Activated naive CD8-positive, alpha-beta T cell treated with anti-CD3 and anti-CD28 coated beads, Interleukin-2, amount 10 ng/mL, durations not matched to agents 7 days and 5 days (primary cell): Measurements from ENCODE around the gene LYPD6B. TPM values are rescaled to one million over a fixed set of nuclear protein-coding genes. Genes with fewer than 3 reads are reported as not detected.

ENCODE experiments used
- ATAC-seq: fragments of 150-1000 bp; cut with Tn5 transposase; one replicate; pipeline ENCODE4 v1.10.0; 2021; ENCODE audit warnings: low read depth, moderate library complexity
- POLR2A ChIA-PET: fragments of 350-600 bp; sonication (Branson Sonifier 250); formaldehyde crosslinking; loops from one replicate; lab custom pipeline; 2021; ENCODE audit warnings: antibody characterized with exemption; lab: Charles Lee
- DNase-seq: peaks from one replicate; pipeline ENCODE4 v3.0.0; 2021
- H3K27ac Mint-ChIP-seq: one replicate; pipeline ENCODE4 v1.8.0; 2022; ENCODE audit warnings: mild to moderate bottlenecking, mixed read lengths
- H3K27me3 Mint-ChIP-seq: one replicate; pipeline ENCODE4 v1.8.0; 2022; ENCODE audit warnings: mild to moderate bottlenecking, moderate library complexity, mixed read lengths
- H3K36me3 Mint-ChIP-seq: one replicate; pipeline ENCODE4 v1.8.0; 2021; ENCODE audit warnings: mild to moderate bottlenecking, mixed read lengths
- H3K4me1 Mint-ChIP-seq: one replicate; pipeline ENCODE4 v1.8.0; 2021; ENCODE audit warnings: mixed read lengths
- H3K4me3 Mint-ChIP-seq: one replicate; pipeline ENCODE4 v1.8.0; 2022; ENCODE audit warnings: mild to moderate bottlenecking, moderate library complexity, mixed read lengths
- H3K9me3 Mint-ChIP-seq: one replicate; pipeline ENCODE4 v1.8.0; 2021; ENCODE audit warnings: mixed read lengths
- total RNA-seq, 2 experiments: library from RNA; stranded (reverse); gene quantifications; one replicate each; pipeline ENCODE4 v1.2.3, GENCODE V29; 2021

Gene LYPD6B
- total RNA-seq, 2 experiments from 2014 or later, result not detected

- peaks cover 4% of the 10 kb centered on the region for H3K36me3 Mint-ChIP-seq
- no peak overlapping the region for H3K27ac Mint-ChIP-seq
- no peak for ATAC-seq
- no peak for DNase-seq
- POLR2A ChIA-PET, result no interaction called here
- H3K9me3 Mint-ChIP-seq, result no peaks in the 10 kb centered on the region
- no peak overlapping the region for H3K4me3 Mint-ChIP-seq
- no peaks in the 10 kb centered on the region for H3K4me1 Mint-ChIP-seq
- no peaks in the 10 kb centered on the region for H3K27me3 Mint-ChIP-seq
Measured at GRCh38 chr2:149002891-149003740, 35.4 kb upstream of the LYPD6B start.

DNA sequence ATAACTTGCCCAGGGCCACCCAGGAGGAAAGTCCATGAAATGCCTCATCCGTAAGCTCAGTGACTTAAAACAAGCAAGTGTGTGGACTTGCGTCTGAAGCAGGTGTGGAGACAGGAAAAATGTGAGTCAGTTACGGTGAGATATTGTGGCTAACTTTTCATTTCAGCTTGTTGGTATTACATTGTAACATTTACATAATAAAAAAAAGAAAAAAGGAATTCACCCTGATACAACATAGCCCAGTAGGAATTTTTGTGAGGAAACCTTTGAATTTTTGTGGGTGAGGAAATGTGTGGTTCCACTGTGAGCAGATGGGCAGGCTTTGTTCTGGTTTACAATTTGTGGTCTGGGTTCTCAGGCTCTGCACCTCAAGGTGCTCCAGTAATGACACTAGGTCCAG lies 33.7 kb upstream of the LYPD6B start:
- H3K4me3 Mint-ChIP-seq, result no peak overlapping the region
- H3K4me1 Mint-ChIP-seq, result no peaks in the 10 kb centered on the region
- H3K27ac Mint-ChIP-seq, result no peak overlapping the region
- no peak for ATAC-seq
- H3K27me3 Mint-ChIP-seq, result no peaks in the 10 kb centered on the region
- no peak for DNase-seq
- no peaks in the 10 kb centered on the region for H3K9me3 Mint-ChIP-seq
- H3K36me3 Mint-ChIP-seq, result peaks cover 8% of the 10 kb centered on the region
- POLR2A ChIA-PET, result no interaction called here

DNA sequence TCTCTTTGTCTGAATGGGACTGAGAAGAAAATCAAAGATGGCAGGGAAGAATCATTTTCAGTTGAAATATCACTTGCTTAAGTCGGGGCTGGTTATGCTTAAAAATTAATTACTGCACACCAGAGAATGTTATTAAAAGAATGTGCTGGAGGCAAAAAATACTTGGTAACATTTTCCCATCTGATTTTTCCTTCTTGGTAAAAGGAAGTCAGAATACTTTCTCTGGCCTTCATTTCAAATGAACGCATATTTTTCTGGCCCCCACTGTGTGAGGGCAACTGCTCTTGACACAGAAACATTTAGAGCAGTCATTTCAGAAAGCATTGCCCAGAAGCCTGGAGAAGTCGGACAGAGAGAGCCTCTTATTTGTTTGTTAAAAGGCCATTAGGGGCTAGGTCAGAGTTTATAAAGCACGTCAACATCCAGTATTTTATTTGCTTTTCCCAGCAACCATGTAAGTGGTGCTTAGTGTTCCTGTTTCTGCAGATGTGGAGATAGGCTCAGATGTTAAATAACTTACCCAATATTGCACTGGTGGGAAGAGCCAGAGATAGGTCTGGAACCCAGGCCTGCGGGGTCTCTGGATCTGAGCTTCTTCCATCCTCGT lies 32.9 kb upstream of the LYPD6B start:
- no peaks in the 10 kb centered on the region for H3K4me1 Mint-ChIP-seq
- no peaks in the 10 kb centered on the region for H3K9me3 Mint-ChIP-seq
- no peaks in the 10 kb centered on the region for H3K27me3 Mint-ChIP-seq
- peaks cover 8% of the 10 kb centered on the region for H3K36me3 Mint-ChIP-seq
- POLR2A ChIA-PET, result no interaction called here
- DNase-seq (no peak), ATAC-seq (no peak)
- H3K27ac Mint-ChIP-seq, result no peak overlapping the region
- H3K4me3 Mint-ChIP-seq, result no peak overlapping the region

DNA sequence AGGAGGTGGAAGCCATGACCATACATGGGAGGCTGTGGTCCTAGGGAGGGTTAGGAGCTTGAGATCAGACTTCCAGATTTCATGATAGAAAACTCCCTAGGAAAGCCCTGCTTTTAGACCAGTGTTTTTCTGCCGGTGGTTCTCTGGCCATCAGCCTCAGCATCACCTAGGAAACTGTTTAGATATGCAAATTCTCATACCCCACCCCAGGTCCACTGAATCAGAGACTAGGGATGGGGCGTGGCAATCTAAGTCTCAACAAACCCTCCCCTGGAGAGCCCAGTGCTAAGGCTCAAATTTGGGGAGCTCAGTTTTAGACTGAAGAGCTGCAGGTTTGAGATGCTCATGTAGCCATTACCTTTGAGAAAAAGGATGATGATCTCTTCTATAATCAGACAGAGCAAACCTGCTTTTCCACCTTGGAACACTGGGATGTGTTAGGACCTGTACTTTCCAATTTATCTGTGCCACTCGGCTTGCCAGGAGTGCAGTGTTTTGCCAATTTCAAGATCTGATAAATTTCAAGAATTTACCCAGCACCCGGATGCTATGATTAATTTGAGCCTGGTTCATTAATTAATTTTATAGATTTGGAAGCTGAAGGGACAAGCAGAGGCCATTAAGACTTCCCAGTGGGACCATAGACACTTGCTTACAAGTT lies 31.5 kb upstream of the LYPD6B start:
- Mint-ChIP-seq H3K4me3 (no peak overlapping the region), H3K27ac (no peak overlapping the region), H3K36me3 (peaks cover 8% of the 10 kb centered on the region), H3K4me1 (no peaks in the 10 kb centered on the region), H3K27me3 (no peaks in the 10 kb centered on the region), H3K9me3 (no peaks in the 10 kb centered on the region)
- DNase-seq (no peak), ATAC-seq (no peak)
- POLR2A ChIA-PET, result no interaction called here

- POLR2A ChIA-PET, result no interaction called here
- ATAC-seq (no peak), DNase-seq (no peak)
- Mint-ChIP-seq H3K4me3 (no peak overlapping the region), H3K9me3 (no peaks in the 10 kb centered on the region), H3K36me3 (peaks cover 3% of the 10 kb centered on the region), H3K27me3 (no peaks in the 10 kb centered on the region), H3K4me1 (no peaks in the 10 kb centered on the region), H3K27ac (no peak overlapping the region)
Measured at GRCh38 chr2:149008381-149008780, 30.1 kb upstream of the LYPD6B start.

GRCh38 chr2:149009576-149010461 lies 28.7 kb upstream of the LYPD6B start:
- DNase-seq, result no peak
- no peaks in the 10 kb centered on the region for H3K9me3 Mint-ChIP-seq
- no peak overlapping the region for H3K27ac Mint-ChIP-seq

DNA sequence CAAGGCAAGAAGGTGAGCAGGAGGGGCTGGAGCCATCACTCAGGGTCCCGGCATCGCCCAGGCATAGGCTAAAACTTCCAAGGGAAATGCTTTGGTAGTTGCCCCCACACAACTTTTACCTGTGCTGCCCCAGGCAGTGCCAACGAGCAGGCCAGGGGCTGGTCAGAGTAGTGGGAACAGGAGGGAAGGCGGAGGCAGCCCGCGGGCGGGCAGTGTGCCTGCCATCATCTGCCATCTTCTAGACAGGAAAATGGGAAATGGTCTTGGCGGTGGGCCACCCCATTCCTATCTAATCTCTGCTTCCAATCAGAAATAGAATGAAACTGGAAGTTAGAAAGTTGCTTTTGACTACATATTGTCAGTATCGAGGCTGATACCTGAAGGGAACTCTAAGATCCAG lies 26.0 kb upstream of the LYPD6B start:
- POLR2A ChIA-PET, result no interaction called here
- no peak for ATAC-seq
- H3K27ac Mint-ChIP-seq, result no peak overlapping the region
- H3K36me3 Mint-ChIP-seq, result peaks cover 3% of the 10 kb centered on the region
- H3K9me3 Mint-ChIP-seq, result no peaks in the 10 kb centered on the region
- H3K4me3 Mint-ChIP-seq, result no peak overlapping the region
- peaks cover 1% of the 10 kb centered on the region for H3K4me1 Mint-ChIP-seq
- DNase-seq, result no peak
- no peaks in the 10 kb centered on the region for H3K27me3 Mint-ChIP-seq

More at GRCh38 chr2:149009576-149010461, 28.7 kb upstream of the LYPD6B start:
- ATAC-seq, result no peak
- Mint-ChIP-seq H3K4me1 (no peaks in the 10 kb centered on the region), H3K4me3 (no peak overlapping the region), H3K36me3 (peaks cover 3% of the 10 kb centered on the region), H3K27me3 (no peaks in the 10 kb centered on the region)
- POLR2A ChIA-PET, result no interaction called here

DNA sequence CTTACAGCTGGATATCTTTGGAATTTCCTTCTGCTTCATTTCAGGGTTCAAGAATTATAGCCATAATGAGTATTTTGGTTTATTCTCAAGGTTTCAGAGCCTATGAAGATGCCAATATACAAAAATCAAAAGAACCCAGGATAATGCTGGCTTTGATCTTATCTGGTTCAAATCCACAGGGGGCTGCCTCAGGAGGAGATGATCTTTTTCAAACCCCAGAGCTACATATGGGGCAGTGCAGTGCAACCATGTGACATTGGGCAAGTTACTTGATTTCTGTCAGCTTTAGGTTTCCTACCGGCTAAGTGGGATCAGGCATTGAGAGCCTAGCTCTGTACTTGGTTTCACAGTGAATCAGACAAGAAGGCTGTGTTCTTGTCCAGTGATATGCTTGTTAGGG lies 23.0 kb upstream of the LYPD6B start:
- Mint-ChIP-seq H3K27ac (no peak overlapping the region), H3K9me3 (no peaks in the 10 kb centered on the region), H3K4me3 (no peak overlapping the region), H3K27me3 (no peaks in the 10 kb centered on the region), H3K36me3 (no peaks in the 10 kb centered on the region), H3K4me1 (peaks cover 1% of the 10 kb centered on the region)
- ATAC-seq, result no peak
- POLR2A ChIA-PET, result no interaction called here
- DNase-seq, result no peak

DNA sequence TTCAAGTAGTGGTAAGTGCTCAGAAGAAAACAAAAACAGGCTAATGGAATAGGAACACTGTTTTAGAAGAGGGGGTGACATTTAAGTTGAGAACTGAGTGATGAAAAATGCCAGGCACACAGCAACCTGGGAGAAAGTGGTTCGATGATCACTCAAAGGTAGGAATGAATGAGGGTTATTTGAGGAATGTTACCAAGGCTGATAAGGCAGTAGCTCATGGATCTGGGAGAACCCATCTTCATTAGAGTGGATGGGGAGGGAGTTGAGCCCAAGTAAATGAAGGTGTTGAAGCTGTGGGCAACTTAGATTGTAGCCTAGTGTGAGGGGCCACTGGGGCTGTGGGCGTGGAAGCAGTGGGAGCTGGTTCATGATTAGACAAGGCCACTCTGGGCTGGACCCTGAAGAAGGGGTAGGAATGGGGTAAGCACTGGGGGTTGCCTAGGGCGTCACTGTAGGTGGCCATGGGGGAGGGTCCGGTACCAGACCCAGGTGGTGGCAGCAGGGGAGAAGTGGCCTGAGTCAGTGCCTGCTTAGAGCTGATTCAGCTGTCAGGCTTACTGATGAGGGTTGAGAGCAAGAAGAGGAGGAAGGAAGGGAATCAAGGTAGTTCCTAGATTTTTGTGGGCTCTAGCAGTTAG lies 22.5 kb upstream of the LYPD6B start:
- H3K4me1 Mint-ChIP-seq, result peaks cover 1% of the 10 kb centered on the region
- ATAC-seq, result no peak
- no peaks in the 10 kb centered on the region for H3K27me3 Mint-ChIP-seq
- H3K36me3 Mint-ChIP-seq, result no peaks in the 10 kb centered on the region
- POLR2A ChIA-PET, result no interaction called here
- no peak overlapping the region for H3K27ac Mint-ChIP-seq
- no peak for DNase-seq
- no peaks in the 10 kb centered on the region for H3K9me3 Mint-ChIP-seq
- H3K4me3 Mint-ChIP-seq, result no peak overlapping the region

DNA sequence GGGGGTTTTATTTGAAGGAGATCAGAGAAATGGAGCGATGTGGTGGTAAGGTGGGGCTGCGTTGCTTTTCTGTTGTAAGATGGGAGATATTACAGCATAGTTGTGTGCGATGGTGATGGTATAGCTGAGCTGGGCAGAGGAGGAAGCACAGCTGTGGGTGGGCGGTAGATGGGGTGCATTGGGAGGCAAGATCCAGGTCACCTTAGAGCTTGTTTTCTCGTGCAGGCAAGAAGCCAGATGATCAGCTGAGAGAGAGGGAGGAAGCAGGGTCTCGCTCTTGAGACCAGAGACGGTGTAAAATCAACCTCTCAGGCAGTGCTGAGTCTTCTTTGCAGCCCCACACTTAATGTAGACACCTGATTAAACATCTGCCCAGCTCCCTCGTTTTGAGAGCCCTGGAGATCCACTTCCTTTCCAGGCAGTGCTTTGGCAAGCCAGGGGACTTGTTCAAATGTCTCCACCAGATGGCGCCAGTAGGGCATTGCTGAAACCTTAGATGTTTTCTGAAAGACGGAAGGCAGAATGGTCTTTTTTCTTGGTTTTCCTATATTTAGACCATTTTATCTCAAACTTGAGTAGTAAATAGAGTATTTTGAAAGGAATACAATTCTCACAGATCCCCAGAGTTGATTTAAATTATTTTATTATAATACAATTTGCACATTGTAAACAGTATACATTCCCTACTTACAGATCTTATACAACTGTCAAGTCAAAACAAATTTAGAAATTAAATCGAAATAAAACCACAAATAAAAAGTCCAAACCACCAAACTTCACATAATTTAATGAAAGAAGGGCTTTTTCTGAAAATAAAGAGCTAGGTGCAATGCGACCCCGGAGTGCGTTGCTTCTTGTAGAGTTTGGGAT lies 21.1 kb upstream of the LYPD6B start:
- Mint-ChIP-seq H3K27me3 (no peaks in the 10 kb centered on the region), H3K4me1 (peaks cover 1% of the 10 kb centered on the region), H3K36me3 (no peaks in the 10 kb centered on the region), H3K27ac (no peak overlapping the region), H3K9me3 (no peaks in the 10 kb centered on the region), H3K4me3 (no peak overlapping the region)
- POLR2A ChIA-PET, result no interaction called here
- DNase-seq, result peak; percentile 63
- peak; percentile 71 for ATAC-seq

DNA sequence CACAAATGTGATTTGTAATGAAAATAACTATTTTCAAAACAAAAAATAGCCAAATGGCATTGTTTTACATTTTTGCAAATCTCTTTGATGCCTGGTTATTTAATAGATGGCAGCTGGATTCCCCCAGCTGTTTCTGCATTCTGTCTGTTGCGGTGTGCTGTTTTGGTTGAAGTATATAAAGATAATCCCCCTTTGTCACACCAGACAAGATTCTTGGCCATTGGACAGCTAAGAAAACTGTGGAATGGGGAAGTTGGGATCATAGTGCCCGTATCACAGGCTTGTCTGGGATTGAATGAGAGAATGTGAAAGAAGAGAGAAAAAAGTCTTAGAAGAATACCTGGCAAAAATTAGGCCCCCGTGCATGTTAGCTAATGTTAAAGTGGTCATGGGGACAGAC lies 19.5 kb upstream of the LYPD6B start:
- ATAC-seq, result no peak
- no peak for DNase-seq
- no peaks in the 10 kb centered on the region for H3K36me3 Mint-ChIP-seq
- H3K4me1 Mint-ChIP-seq, result peaks cover 1% of the 10 kb centered on the region
- H3K4me3 Mint-ChIP-seq, result no peak overlapping the region
- no peaks in the 10 kb centered on the region for H3K9me3 Mint-ChIP-seq
- H3K27ac Mint-ChIP-seq, result no peak overlapping the region
- no peaks in the 10 kb centered on the region for H3K27me3 Mint-ChIP-seq
- POLR2A ChIA-PET, result no interaction called here

- H3K27me3 Mint-ChIP-seq, result no peaks in the 10 kb centered on the region
- H3K4me3 Mint-ChIP-seq, result no peak overlapping the region
- no peak for ATAC-seq
- H3K36me3 Mint-ChIP-seq, result no peaks in the 10 kb centered on the region
- H3K27ac Mint-ChIP-seq, result no peak overlapping the region
- H3K4me1 Mint-ChIP-seq, result peaks cover 1% of the 10 kb centered on the region
- no peaks in the 10 kb centered on the region for H3K9me3 Mint-ChIP-seq
- POLR2A ChIA-PET, result no interaction called here
- no peak for DNase-seq
Measured at GRCh38 chr2:149019768-149020167, 18.7 kb upstream of the LYPD6B start.
